ENCODE data around the gene PTPN4. TPM values are rescaled to one million over a fixed set of nuclear protein-coding genes. Genes with fewer than 3 reads are reported as not detected.
A peak's percentile ranks its signal among the peaks of the same experiment; 100 is the strongest.

Gene PTPN4
- total RNA-seq, 1 donor = 19.5 TPM

GRCh38 chr2:120005834-120006521 lies 246.3 kb downstream of the PTPN4 start:
- H3K27me3 ChIP-seq (ENCODE audit: insufficient read depth, low read length) = no peaks in the 10 kb centered on the region
- no peak for DNase-seq (ENCODE audit: insufficient read length, low spot score, missing footprints)
- no peaks in the 10 kb centered on the region for H3K36me3 ChIP-seq (ENCODE audit: insufficient read depth, low read length)
- no peaks in the 10 kb centered on the region for H3K9me3 ChIP-seq (ENCODE audit: low read depth, low read length)
- H3K79me2 ChIP-seq (ENCODE audit: insufficient read depth, low read length) = no peaks in the 10 kb centered on the region
- H3K4me1 ChIP-seq (ENCODE audit: insufficient read depth, low read length) = no peaks in the 10 kb centered on the region
- TF ChIP-seq CTCF (IDR thresholded peaks at IDR 0.05; ENCODE audit: extremely low read depth, low read depth, low read length) = no peak
- H2AFZ ChIP-seq (ENCODE audit: low read length) = no peak overlapping the region
- H4K20me1 ChIP-seq (ENCODE audit: insufficient read depth, low read length) = no peaks in the 10 kb centered on the region
- H3K4me2 ChIP-seq (ENCODE audit: insufficient read depth, low read length) = no peak overlapping the region
- H3K27ac ChIP-seq (ENCODE audit: low read depth, low read length) = no peak overlapping the region
- H3K4me3 ChIP-seq (ENCODE audit: insufficient read depth, low read length) = no peak overlapping the region

GRCh38 chr2:120007851-120008250 lies 248.1 kb downstream of the PTPN4 start:
- no peaks in the 10 kb centered on the region for H3K9me3 ChIP-seq (ENCODE audit: low read depth, low read length)
- H3K36me3 ChIP-seq (ENCODE audit: insufficient read depth, low read length) = no peaks in the 10 kb centered on the region
- no peak overlapping the region for H2AFZ ChIP-seq (ENCODE audit: low read length)
- H3K4me3 ChIP-seq (ENCODE audit: insufficient read depth, low read length) = no peak overlapping the region
- TF ChIP-seq CTCF (IDR thresholded peaks at IDR 0.05; ENCODE audit: extremely low read depth, low read depth, low read length) = no peak
- H4K20me1 ChIP-seq (ENCODE audit: insufficient read depth, low read length) = no peaks in the 10 kb centered on the region
- H3K4me1 ChIP-seq (ENCODE audit: insufficient read depth, low read length) = peaks cover 5% of the 10 kb centered on the region
- no peak overlapping the region for H3K27ac ChIP-seq (ENCODE audit: low read depth, low read length)
- H3K27me3 ChIP-seq (ENCODE audit: insufficient read depth, low read length) = no peaks in the 10 kb centered on the region
- no peak overlapping the region for H3K4me2 ChIP-seq (ENCODE audit: insufficient read depth, low read length)
- no peak for DNase-seq (ENCODE audit: insufficient read length, low spot score, missing footprints)
- H3K79me2 ChIP-seq (ENCODE audit: insufficient read depth, low read length) = no peaks in the 10 kb centered on the region

GRCh38 chr2:120012363-120012762 lies 252.6 kb downstream of the PTPN4 start:
- no peaks in the 10 kb centered on the region for H3K9me3 ChIP-seq (ENCODE audit: low read depth, low read length)
- no peaks in the 10 kb centered on the region for H3K79me2 ChIP-seq (ENCODE audit: insufficient read depth, low read length)
- no peaks in the 10 kb centered on the region for H3K36me3 ChIP-seq (ENCODE audit: insufficient read depth, low read length)
- peaks cover 10% of the 10 kb centered on the region for H3K4me1 ChIP-seq (ENCODE audit: insufficient read depth, low read length)
- no peak for TF ChIP-seq CTCF (IDR thresholded peaks at IDR 0.05; ENCODE audit: extremely low read depth, low read depth, low read length)
- H3K4me3 ChIP-seq (ENCODE audit: insufficient read depth, low read length) = peak overlapping the region; percentile 86
- no peaks in the 10 kb centered on the region for H3K27me3 ChIP-seq (ENCODE audit: insufficient read depth, low read length)
- no peak overlapping the region for H3K27ac ChIP-seq (ENCODE audit: low read depth, low read length)
- no peak for DNase-seq (ENCODE audit: insufficient read length, low spot score, missing footprints)
- no peaks in the 10 kb centered on the region for H4K20me1 ChIP-seq (ENCODE audit: insufficient read depth, low read length)
- H2AFZ ChIP-seq (ENCODE audit: low read length) = peak overlapping the region; percentile 71
- H3K4me2 ChIP-seq (ENCODE audit: insufficient read depth, low read length) = peak overlapping the region; percentile 83

GRCh38 chr2:120012771-120013596 lies 253.3 kb downstream of the PTPN4 start, which contains the start of gene EPB41L5:
EPB41L5 (plus strand) TSS chr2:120013077; CDS start chr2:120019085, 6,008 bp downstream.
- H3K27ac ChIP-seq (ENCODE audit: low read depth, low read length) = no peak within 1 kb of the TSS
- peak; percentile 98 for DNase-seq (ENCODE audit: insufficient read length, low spot score, missing footprints)
- H3K4me3 ChIP-seq (ENCODE audit: insufficient read depth, low read length) = peak within 1 kb of the TSS; percentile 86
- TF ChIP-seq CTCF (IDR thresholded peaks at IDR 0.05; ENCODE audit: extremely low read depth, low read depth, low read length) = no peak
- no peaks in the 10 kb centered on the region for H3K36me3 ChIP-seq (ENCODE audit: insufficient read depth, low read length)
- H4K20me1 ChIP-seq (ENCODE audit: insufficient read depth, low read length) = no peaks in the 10 kb centered on the region
- H2AFZ ChIP-seq (ENCODE audit: low read length) = peak within 1 kb of the TSS; percentile 83
- no peaks in the 10 kb centered on the region for H3K79me2 ChIP-seq (ENCODE audit: insufficient read depth, low read length)
- H3K4me2 ChIP-seq (ENCODE audit: insufficient read depth, low read length) = peak within 1 kb of the TSS; percentile 83
- no peaks in the 10 kb centered on the region for H3K9me3 ChIP-seq (ENCODE audit: low read depth, low read length)
- H3K27me3 ChIP-seq (ENCODE audit: insufficient read depth, low read length) = no peaks in the 10 kb centered on the region
- peaks cover 10% of the 10 kb centered on the region for H3K4me1 ChIP-seq (ENCODE audit: insufficient read depth, low read length)

All from osteoblast (primary cell).